LNCaP clone FGC (cell line): Measurements from ENCODE around the gene TNFRSF21.

Experiments used
- DNase-seq: peaks from one replicate; pipeline ENCODE4 v3.0.0-alpha.2; 2011; ENCODE audit warnings: low read depth
- H3K4me3 ChIP-seq: 2 replicates; pipeline ENCODE4 v1.5.1; 2011; ENCODE audit warnings: mild to moderate bottlenecking, low read depth, low read length, control low read depth
- CTCF ChIP-seq: IDR thresholded peaks from 2 replicates; pipeline ENCODE4 v1.5.1; 2012; ENCODE audit warnings: mild to moderate bottlenecking; ENCODE audit not compliant: control insufficient read depth, insufficient read depth; ENCODE audit errors: extremely low read depth

Gene TNFRSF21

GRCh38 chr6:47301441-47301840 is 8.3 kb downstream of the TNFRSF21 start:
- no peak for TF ChIP-seq CTCF
- DNase-seq: no peak
- no peak overlapping the region for H3K4me3 ChIP-seq

- TF ChIP-seq CTCF: no peak
- no peak overlapping the region for H3K4me3 ChIP-seq
- DNase-seq: no peak
Observed at GRCh38 chr6:47300417-47300816, 9.3 kb downstream of the TNFRSF21 start.

GRCh38 chr6:47299965-47300364 is 9.7 kb downstream of the TNFRSF21 start:
- DNase-seq: no peak
- no peak overlapping the region for H3K4me3 ChIP-seq
- no peak for TF ChIP-seq CTCF

GRCh38 chr6:47298475-47298874 is 11.2 kb downstream of the TNFRSF21 start:
- TF ChIP-seq CTCF: no peak
- no peak overlapping the region for H3K4me3 ChIP-seq
- DNase-seq: no peak

- H3K4me3 ChIP-seq: no peak overlapping the region
- DNase-seq: no peak
- no peak for TF ChIP-seq CTCF
Observed at GRCh38 chr6:47294990-47295389, 14.7 kb downstream of the TNFRSF21 start.

- no peak for DNase-seq
- no peak for TF ChIP-seq CTCF
- H3K4me3 ChIP-seq: no peak overlapping the region
Observed at GRCh38 chr6:47292944-47293343, 16.8 kb downstream of the TNFRSF21 start.

GRCh38 chr6:47292027-47292426 is 17.7 kb downstream of the TNFRSF21 start:
- no peak for DNase-seq
- no peak for TF ChIP-seq CTCF
- H3K4me3 ChIP-seq: no peak overlapping the region
